Cardiac septum (tissue), 1 donor: ENCODE results near the gene NFRKB. TPM values are rescaled to one million over a fixed set of nuclear protein-coding genes. Genes with fewer than 3 reads are reported as not detected.
A peak's percentile ranks its signal among the peaks of the same experiment; 100 is the strongest.

Source experiments
- DNase-seq: peaks from one replicate; pipeline ENCODE4 v3.0.0-alpha.2; 2020; ENCODE audit warnings: low spot score
- intact Hi-C: fragments of 100-400 bp; cut with DNase I; formaldehyde crosslinking; loops from one replicate; pipeline ENCODE4 v1.14.0; 2022
- long read RNA-seq: library from polyadenylated mRNA; unstranded; transcript quantifications from one replicate; pipeline ENCODE4 v2.0.0, GENCODE V29; 2021
- total RNA-seq: library from RNA; stranded (reverse); fragmentation: NEBNext Ultra II Directional; extraction: Animal tissue kit (Norgen Biotek cat#: 25700); gene quantifications from one replicate; pipeline ENCODE4 v1.2.1, GENCODE V29; 2021
- donor health status: DM: no; HTN: no; CAD: no.

NFRKB gene
- 12.1 TPM for total RNA-seq
- long read RNA-seq, partial matches to known transcripts = 7 of 12 reads
- long read RNA-seq, other reads (novel, unspliced or antisense) = 5 of 12 reads

DNA sequence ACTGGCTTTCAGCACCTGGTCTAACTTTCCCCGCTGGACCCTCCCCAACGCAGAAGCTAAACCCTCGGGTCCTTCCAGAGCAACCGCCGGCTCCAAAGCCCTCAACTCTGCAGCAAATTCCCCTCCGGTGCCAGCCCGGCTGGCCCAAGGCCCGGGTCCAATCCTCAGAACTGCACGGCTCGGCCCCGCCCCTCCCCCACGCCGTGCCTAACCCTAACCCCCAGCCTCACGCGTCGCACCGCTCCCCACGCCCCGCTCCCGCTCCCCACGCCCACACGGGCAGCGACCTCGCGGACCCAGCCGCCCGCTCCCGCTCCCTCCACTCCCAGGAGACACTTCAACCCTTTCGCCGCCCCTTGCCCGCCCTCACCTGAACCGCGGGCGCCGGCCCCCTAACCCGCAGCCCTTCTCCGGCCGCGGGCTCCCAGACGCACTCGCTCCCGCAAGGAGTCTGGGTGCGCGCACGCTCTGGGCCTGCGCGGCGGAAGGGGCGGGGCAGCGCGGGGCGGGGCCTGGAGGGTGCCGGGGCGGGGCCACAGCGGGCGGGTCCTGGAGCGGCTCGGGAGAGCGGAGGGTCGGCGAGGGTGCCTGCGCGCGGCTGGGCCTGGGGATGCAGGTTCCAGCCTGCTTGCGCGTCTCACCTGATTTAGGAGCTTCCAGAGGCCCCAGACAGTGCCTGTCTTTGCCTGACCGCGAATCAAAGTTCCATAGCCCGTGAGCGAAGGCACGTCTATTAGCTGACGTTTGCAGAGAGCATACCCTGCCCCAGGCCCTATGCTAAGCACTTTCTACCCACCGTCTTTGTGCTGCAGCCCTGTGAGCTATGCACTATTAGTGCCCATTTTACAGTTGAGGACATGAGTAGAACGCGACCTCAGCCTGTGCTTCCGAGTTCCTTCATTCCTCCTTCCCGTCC, at the start of gene NFRKB:
NFRKB (minus strand) TSS at position 453 of the 916 bp plus-strand sequence. CDS start 2,729 bp downstream, outside the sequence.
- peak; percentile 96 for DNase-seq
- intact Hi-C loops = no loop called here

DNA sequence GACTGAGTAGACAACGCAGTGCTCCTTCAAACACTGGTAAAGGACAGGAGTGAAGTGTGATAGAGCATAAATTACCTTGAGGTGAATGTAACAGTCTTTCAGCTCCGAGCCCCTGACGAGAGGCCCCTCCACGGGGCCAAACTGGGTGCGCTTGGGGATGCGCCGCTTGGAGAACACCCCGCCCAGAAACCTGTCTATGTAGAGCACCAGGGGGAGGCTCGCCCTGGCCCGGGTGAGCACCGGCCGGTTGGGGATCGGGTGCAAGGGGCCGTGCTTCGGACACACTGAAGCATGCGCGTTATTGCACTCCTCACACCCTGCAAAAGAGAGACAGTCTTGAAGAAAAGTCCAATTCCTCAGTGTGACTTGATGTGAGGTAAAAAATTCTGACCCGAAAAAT, 49.3 kb upstream of the NFRKB start:
- DNase-seq = no peak

DNA sequence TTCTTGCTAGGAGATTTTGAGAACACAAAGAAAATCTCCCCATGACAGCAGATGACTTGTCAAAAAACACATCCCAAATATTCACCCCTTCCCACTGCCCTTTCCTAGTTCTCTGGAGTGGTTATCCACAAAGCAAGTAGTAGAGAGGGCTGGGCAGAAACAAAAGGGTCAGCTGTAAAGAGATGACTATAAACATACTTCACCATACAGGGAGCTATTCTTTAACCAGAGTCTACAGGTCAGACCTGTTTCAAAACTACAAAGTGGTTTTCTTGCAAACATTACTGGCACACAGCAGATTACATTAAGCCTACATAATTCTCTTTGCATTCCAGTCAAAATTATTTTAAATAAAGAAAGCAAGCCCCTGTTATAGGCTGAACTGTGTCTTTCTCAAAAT, 47.7 kb upstream of the NFRKB start:
- DNase-seq = no peak
- intact Hi-C loops = no loop called here

More for the DNA sequence above, 49.3 kb upstream of the NFRKB start:
- intact Hi-C loops = no loop called here

DNA sequence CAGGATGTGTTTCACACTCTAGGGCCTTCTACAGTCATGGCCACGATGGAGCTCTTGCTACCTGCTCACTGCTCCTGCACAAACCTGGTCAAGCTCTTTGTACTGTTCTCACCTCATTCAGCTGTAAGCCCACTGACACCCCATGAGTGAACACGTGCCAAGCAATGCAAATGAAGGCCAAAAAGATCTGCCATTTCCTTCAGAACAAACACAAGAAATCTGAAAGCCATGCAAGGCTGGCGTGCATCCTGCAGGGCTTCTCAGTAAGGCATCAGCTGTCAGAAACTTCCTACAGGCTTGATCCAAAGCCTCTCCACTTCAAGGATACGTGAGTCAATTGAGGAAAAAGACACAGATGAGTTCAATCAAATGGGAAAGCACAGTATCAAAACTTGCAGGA, 44.1 kb upstream of the NFRKB start:
- DNase-seq = no peak
- intact Hi-C loops = no loop called here

DNA sequence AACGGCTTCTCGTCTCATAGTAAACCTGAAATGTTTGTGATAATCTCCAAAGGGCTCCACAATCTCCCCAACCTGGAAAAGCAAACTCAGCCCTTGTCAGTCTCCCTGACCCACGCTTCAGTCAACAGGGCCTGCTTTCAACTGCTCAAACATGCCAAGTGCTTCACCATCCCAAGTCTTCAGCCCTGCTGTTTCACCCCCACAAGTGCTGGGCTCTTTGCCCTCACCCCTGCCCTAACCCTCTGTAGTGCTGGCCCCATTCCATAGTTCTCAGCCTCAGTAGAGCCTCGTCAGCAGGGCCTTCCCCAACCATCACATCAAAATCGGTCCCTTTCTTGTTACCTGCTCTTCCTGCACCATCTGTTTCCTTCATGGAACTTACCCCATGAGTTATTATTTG, 43.4 kb upstream of the NFRKB start:
- no peak for DNase-seq
- intact Hi-C loops = no loop called here

DNA sequence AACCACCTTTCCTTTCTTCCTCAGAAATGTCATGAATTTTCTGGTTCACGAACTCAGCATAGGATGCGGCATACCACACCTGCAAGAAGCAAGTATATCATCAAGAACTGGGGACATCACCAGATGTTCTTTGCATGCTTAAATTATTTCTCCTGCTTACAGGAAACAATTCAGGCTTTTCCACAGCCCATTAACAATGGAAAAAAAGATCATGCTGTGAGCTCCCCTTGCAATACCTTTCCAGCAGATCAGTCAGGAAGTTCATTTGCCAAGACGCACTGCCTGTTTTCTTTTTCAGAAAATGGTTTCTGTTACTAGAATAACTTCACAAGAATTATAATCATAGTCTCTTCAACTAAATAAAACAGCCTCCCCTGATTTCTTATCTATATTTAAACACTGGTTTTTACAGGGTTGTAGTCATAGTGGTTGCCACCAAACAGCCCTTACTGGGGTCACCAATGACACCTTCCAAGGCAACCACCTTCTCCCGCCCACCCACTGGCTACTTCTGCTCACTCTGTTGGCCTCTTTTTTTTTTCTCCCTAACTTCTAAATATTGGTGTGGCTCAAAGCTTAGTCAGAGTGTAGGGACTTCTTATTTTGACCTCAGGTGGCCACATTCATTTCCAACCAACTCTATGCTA, 42.3 kb upstream of the NFRKB start:
- no peak for DNase-seq
- intact Hi-C loops = no loop called here

DNA sequence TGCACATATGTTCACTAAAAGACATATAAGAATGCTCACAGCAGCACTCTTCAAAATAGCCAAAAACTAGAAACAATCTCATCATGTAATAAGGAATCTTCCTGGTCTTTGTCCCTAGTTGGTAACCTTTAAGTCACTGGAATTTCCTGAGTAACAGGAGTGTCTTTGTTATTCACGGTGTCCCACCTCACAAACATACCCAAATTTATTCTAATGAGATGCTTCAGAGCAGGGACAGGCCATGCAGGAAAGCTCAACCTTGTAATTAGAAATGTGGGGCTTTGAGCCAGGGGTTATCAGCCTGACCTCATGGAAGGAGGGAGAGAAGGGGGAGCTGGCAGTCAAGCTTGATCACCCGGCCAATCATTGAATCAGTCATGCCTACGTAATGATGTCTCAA, 40.3 kb upstream of the NFRKB start:
- intact Hi-C loops = no loop called here
- no peak for DNase-seq

DNA sequence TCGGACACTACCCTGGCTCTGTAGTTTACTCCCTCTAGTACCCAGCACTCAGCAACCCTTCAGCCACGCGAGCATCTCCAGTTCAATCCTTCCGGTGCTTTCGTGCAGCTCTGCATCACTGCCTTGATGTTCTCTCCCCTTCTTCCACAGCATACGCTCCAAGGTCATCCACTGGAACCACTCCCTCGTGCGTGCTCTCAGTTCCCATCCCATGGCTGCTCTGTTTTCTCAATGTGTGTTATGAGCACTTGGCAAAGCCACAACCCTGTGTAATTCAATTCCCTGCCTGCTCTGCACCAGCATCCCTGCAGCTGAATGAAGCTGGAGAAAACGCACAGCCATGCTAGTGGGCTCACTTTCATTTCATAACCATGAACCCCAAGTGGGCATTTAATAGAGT, 38.5 kb upstream of the NFRKB start:
- intact Hi-C loops = no loop called here

DNA sequence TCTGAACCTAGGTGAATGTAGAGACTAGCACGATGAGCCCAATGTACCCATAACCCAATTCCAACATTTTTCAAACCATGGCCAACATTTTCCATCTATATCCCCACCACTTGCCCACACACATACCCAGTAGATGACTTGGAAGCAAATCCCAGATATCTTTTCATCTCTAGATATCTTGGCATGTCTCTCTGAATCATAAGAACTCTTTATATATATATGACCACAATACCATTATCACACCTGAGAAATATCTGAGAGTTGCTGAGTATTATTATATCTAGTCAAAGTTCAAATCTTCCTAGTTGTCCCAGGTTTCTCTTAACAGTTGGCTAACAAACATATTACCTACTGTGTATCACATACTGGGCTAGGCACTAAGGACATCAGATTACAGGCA, 37.9 kb upstream of the NFRKB start:
- DNase-seq = no peak
- intact Hi-C loops = no loop called here

More for the DNA sequence above, 38.5 kb upstream of the NFRKB start:
- no peak for DNase-seq

DNA sequence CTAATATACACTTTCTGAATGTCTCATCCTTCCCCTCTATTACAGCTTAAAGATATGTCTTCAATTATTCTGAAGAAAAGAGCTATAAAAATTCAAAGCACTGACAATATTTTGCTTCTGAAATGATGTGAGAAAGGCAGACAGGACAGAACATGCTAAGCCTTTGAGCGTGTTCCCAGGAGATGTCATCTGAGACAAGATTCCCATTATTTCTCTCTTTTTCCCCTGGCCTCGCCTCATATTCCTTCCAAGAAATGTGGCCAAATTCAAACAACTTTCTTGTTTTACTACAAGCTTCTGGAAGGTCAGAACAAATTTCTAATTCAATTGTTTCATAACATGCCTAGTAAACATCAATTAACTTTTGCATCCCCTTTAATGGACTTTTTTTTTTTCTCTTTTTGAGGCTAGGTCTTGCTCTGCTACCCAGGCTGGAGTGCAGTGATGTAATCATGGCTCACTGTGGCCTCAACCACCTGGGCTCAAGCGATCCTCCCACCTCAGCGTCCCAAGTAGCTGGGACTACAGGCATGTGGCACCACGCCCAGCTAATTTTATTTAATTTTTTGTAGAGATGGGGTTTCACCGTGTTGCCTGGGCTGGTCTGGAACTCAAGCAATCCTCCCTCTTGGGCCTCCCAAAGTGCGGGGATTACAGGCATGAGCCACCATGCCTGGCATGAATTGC, 37.1 kb upstream of the NFRKB start:
- no peak for DNase-seq
- intact Hi-C loops = no loop called here

DNA sequence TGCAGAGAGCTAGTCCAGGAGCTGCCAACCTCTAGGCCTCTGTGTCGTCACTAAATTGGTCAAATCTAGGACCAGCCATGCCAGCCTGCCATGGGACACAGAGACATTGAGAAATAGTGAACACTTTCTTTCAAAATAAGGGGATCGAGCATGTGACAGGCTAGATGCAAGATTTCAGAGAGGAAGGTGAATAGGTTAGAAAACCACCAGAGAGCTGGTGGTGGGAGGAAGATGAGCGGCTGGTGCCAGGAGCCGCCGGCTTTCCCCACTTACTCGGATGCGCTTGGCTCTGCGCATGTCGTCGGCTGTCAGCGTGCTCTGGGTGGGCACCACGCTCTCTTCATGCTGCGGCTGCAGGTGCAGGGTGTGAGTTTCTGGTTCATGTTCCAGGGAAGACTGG, 35.4 kb upstream of the NFRKB start:
- no peak for DNase-seq

DNA sequence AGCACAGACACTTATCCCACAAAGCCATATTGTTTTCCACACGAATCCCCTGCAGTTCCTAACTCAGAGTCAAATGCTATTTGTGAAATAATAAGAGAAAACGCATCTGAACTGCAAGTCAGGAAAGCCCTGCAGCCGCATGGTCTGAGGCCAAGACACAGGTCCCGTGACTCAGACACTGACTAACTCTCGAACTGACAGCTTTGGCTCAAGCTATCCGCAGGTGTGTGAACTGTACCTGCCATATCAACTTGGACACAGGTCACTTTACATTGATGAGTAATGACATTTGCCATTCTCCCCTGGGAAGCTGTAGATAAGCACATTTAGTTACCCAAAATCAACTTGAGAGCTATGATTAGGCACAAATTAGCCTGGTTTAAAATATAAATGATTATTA, 34.9 kb upstream of the NFRKB start:
- intact Hi-C loops = no loop called here
- no peak for DNase-seq

More for the DNA sequence above, 35.4 kb upstream of the NFRKB start:
- intact Hi-C loops = no loop called here

DNA sequence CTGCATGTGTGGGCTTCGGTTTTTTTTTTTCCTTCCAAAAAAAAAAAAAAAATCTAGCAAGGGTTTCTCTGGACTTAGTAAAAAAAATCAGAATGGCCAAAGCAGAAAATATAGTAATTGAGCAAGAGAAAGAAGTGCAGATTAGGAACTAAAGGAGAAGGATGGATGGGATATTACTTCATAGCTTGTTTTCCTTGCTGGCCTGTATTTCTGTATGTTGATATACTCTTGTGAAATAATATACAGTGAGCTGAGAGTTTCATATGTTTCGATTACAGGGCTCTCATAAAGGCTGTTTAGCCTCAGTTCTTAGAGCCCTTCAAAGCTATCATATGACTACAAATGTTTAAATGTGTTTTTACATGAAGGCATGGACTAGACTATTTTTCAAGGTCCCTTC, 34.3 kb upstream of the NFRKB start:
- intact Hi-C loops = no loop called here
- no peak for DNase-seq

DNA sequence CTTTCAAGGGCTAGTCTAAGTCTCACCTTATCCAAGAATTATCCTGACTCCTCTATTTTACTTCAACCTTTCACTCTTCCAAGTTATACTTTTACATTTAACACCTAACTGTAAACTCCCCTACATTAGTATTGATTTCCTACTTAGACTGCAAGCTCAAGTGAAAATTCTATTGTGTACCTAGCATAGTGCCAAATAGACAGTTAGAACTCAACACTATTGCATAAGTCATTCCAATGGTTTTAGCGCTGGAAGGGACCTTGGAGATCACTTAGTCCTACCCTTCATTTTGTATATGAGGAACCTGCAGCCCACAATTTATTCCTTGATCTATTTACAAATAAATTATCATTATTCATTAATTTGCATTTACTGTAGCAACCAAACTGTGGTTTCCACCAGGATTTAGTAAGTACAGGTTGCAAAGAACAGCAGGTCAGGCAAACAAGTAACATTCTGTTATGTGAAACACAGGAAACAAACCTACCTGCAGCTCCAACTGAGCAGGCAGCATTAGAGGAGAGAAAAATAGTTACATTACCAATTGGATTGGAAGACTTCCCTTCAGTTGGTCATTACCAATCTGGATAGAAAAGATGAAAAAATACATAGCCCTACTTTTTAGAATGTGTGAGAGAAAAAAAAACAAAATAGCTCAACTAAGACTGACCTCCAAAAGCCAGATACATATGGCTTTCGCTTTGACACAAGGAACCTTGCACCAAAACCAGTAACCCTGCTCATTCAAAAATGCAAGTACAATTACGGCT, 33.7 kb upstream of the NFRKB start:
- intact Hi-C loops = no loop called here
- no peak for DNase-seq

DNA sequence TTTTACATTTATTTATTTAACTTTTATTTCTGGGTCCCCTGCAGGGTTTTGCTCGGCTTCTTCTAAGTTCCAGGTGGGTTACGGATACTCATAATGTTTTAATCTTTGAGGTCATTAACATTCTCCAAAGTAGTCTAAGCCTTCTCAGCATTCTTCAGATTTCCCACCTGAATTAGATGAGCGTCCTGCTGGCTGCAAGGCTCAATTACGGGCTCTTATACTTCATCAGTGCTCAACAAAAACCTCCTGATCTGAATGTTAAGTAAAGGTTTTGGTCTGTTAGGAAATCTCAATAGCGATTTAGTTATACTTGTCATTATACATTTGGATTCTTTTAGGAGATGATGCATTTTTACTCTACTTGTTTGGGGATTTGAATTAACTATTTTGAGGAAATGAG, 27.3 kb upstream of the NFRKB start:
- no peak for DNase-seq
- intact Hi-C loops = loop anchor here (2.0 kb wide), 1 partner anchor 210 kb away; no protein-coding TSS in a partner anchor

DNA sequence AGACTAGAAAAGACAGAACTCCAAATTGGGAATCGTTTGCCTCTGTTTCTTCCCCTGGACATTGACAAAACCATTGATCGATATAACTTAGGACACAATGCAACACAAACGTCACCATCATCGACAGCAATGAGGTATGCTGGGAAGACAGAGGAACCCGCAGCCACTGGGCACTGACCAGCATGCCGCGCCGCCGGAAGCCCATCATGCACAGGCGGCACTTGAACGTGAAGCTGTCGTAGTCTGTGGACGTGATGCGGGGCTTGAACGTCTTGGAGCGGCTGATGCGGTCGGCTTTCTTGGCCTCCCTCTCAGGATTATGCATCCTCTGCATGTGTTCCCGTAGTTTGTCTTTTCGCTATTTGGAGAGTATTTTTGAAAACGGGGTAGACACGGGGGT, 23.0 kb upstream of the NFRKB start:
- no peak for DNase-seq
- intact Hi-C loops = no loop called here

DNA sequence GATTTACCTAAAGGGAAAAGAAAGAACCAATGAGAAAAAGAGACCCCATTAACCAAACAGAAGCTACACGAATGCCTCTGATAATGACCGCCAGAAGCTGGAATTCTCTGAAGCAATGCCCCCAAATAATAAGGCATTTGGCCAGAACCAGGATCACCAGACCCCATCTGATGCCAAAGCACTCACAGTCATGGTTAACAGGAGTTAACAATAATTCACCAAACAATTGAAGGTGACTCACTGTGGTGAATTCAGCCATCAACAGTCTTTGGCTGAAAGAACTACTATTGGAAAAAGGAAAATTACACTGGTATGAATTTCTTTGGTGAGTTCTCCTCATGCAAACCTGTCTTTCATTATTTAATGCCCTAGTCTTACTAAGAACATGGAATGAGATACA, 21.9 kb upstream of the NFRKB start:
- no peak for DNase-seq
- intact Hi-C loops = no loop called here

DNA sequence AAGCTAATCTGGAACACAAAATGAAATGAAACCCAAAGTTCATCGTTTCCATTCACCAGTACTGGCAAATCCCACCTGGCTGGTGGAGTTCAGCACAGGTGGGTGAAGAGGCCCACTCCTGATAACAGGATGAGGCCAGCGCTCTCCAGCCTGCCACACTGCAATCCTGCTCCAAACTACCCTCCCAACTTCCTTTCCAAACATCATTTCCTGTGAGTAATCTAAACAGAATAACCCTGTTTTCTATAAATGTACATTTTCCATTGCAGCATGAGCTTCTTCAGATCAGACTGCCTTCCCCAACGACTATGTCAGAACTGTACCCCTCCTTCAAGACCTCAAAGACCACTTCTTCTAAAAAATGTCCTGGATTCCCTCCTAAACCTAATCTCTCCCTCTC, 15.9 kb upstream of the NFRKB start:
- intact Hi-C loops = no loop called here
- DNase-seq = no peak

DNA sequence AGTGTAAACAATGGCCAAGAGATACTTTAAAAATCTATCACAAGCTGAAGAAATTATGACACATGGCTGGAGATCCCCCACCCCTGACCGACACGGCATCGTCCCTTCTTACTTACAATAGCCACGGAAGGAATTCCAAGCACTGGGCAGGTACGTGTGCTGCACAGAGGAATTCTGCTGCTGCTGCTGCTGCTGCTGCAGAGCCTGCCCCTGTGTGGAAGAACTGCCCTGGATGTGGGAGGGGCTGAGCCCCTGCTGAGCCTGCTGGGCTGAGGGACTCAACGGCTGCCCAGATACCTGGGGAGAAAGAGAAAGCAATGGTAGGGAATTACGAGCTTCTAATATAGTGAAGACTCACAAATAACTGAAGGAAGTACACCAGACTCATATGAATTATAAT, 15.0 kb upstream of the NFRKB start:
- intact Hi-C loops = no loop called here
- no peak for DNase-seq

DNA sequence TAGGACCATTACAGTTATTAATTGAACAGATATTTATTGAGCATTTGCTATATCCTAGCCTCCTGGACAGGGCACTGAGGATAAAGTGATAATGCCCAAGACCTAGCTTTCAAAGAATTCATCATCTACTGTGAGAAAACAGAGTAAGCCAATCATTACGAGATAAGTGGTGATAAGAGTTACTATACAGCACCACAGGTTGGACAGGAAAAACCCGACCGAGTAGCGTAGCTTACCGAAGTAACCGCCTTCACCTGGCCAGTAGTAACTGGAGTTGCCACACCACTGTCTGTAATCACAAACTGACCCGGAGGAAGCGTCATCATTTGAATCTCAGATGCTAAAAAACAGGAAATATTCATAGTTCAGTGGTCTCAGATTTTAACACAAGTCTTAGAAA, 10.0 kb upstream of the NFRKB start:
- intact Hi-C loops = no loop called here

More for the DNA sequence above, 10.0 kb upstream of the NFRKB start:
- no peak for DNase-seq
